Kidney epithelial cell (primary cell): ENCODE measurements around the gene SPARC. TPM values are rescaled to one million over a fixed set of nuclear protein-coding genes. Genes with fewer than 3 reads are reported as not detected.

ENCODE experiments used
- DNase-seq: peaks from one replicate; pipeline ENCODE4 v3.0.0-alpha.2; 2010; ENCODE audit warnings: low read depth
- H3K27me3 ChIP-seq: 2 replicates; pipeline ENCODE4 v1.6.0; 2011; ENCODE audit warnings: low read length; ENCODE audit not compliant: control insufficient read depth, insufficient read depth
- H3K36me3 ChIP-seq: 2 replicates; pipeline ENCODE4 v1.5.1; 2011; ENCODE audit warnings: low read length; ENCODE audit not compliant: control insufficient read depth, insufficient read depth
- H3K4me3 ChIP-seq: 2 replicates; pipeline ENCODE4 v1.5.1; 2011; ENCODE audit warnings: low read depth, mild to moderate bottlenecking, control low read depth, low read length
- total RNA-seq: library from RNA; depleted of rRNA; stranded (reverse); fragments of >200 nt; gene quantifications from 2 replicates; pipeline ENCODE4 v1.2.3, GENCODE V29; 2015
- TF ChIP-seq, protein P1 (sequence below): IDR thresholded peaks from 2 replicates; pipeline ENCODE4 v1.5.1; 2011; ENCODE audit warnings: mild to moderate bottlenecking, moderate library complexity, low read length, control low read depth, inconsistent platforms; ENCODE audit not compliant: insufficient read depth, poor library complexity, severe bottlenecking

SPARC gene
- total RNA-seq, 1 donor from 2014 or later: 139 TPM

- no peak overlapping the region for H3K4me3 ChIP-seq
- no peaks in the 10 kb centered on the region for H3K36me3 ChIP-seq
- H3K27me3 ChIP-seq: peaks cover 4% of the 10 kb centered on the region
- TF ChIP-seq, protein P1, sequence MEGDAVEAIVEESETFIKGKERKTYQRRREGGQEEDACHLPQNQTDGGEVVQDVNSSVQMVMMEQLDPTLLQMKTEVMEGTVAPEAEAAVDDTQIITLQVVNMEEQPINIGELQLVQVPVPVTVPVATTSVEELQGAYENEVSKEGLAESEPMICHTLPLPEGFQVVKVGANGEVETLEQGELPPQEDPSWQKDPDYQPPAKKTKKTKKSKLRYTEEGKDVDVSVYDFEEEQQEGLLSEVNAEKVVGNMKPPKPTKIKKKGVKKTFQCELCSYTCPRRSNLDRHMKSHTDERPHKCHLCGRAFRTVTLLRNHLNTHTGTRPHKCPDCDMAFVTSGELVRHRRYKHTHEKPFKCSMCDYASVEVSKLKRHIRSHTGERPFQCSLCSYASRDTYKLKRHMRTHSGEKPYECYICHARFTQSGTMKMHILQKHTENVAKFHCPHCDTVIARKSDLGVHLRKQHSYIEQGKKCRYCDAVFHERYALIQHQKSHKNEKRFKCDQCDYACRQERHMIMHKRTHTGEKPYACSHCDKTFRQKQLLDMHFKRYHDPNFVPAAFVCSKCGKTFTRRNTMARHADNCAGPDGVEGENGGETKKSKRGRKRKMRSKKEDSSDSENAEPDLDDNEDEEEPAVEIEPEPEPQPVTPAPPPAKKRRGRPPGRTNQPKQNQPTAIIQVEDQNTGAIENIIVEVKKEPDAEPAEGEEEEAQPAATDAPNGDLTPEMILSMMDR: no peak
- no peak for DNase-seq
These were observed 61.4 kb downstream of the SPARC start for GRCh38 chr5:151625285-151625684.

- no peak for DNase-seq
- Histone ChIP-seq H3K36me3 (no peaks in the 10 kb centered on the region), H3K27me3 (peaks cover 4% of the 10 kb centered on the region), H3K4me3 (no peak overlapping the region)
- TF ChIP-seq, protein P1: no peak
These were observed 62.2 kb downstream of the SPARC start for GRCh38 chr5:151624476-151624875.

DNA sequence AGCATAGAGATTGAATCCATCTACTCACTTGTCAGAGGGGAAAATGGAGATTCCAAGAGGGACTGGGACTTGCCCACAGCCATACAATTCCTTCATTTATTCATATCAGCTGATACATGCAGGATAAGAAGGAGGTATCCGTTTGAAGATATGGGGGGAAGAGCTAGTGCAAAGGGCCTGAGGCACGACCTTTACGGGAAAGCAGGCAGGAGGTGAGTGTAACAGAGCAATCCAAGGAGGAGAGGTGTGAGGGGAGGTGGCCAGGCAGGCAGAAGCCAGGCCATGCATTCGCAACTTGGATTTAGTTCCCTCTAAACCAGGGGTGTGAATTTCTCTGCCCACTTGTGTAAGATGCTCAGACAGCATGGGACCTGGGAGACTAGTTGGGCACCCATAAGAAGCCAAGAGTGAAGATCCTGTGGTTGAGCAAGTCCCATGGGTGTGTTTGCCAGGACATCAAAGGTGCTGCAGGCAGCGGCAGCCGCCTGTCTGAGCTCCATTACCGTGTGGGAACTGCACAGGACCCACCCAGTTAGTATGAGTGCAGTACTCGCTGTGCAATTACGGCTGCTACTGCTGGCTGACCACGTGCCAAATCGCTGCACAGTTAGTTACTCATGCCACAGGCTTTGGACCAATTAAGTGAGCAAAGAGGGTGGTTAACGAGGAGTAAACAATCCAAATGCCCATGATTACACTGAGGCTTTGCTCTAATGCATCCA is 64.2 kb downstream of the SPARC start:
- peaks cover 4% of the 10 kb centered on the region for H3K27me3 ChIP-seq
- TF ChIP-seq, protein P1: no peak
- DNase-seq: no peak

DNA sequence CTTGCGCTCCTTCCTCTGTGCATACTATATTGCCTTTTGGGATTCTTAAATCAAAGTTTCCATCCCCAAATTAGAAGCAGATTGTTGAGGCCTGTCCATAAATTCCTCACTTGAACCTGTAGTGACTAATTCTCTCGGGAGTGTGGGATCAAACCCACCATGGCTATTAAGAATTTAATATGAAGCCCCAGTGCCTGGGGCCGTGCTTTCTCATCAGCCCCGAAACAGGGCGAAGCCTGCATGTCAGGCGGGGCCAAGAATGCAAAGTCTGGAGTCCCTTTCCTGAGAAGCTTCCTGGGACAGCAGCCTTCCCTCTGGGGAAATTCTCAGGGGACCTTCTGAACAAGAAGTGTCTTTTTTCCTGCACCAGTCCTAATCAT is 66.3 kb downstream of the SPARC start:
- TF ChIP-seq, protein P1: no peak
- Histone ChIP-seq H3K27me3 (peaks cover 4% of the 10 kb centered on the region), H3K36me3 (no peaks in the 10 kb centered on the region), H3K4me3 (no peak overlapping the region)
- no peak for DNase-seq

More for the DNA sequence above, 64.2 kb downstream of the SPARC start:
- Histone ChIP-seq H3K36me3 (no peaks in the 10 kb centered on the region), H3K4me3 (no peak overlapping the region)

DNA sequence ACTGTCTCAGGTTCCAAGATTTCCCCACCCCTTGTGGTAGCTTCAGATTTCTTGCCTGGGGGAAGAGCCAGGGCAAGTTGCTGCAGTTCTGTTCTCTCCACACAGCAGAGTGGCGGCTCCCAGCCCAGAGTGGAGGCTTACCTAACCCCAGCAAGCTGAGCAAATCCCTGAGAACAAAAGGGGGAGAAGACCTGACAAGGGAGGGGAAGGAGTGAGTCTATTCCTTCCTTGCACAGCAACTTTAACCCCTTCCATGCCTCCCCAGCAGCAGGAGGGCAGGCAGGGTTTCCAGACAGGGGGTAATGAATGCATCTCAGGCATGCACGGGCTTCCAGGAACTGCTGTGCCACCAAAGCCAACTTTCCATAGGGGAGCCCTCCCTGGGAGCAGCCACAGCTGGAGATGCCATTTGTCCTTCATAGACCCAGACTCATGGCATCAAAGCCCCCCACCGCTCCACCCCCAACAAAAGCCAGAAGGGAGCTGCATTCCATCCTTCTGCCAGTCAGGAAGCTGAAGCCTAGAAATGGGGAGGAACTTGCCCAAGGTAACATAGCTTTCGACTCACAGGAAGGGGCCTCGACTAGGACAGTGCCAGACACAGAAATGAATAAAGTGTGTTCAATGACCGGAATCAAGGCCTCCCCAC is 66.8 kb downstream of the SPARC start:
- Histone ChIP-seq H3K36me3 (no peaks in the 10 kb centered on the region), H3K27me3 (peaks cover 4% of the 10 kb centered on the region), H3K4me3 (no peak overlapping the region)
- no peak for DNase-seq
- TF ChIP-seq, protein P1: no peak
